ENCODE measurements around the gene ATP6V0A1.
"Not testable (repeated sequence)": the region's sequence is repeated elsewhere in the genome, so short reads cannot be mapped to it uniquely, and the experiment has no call there.

The ATP6V0A1 gene

DNA sequence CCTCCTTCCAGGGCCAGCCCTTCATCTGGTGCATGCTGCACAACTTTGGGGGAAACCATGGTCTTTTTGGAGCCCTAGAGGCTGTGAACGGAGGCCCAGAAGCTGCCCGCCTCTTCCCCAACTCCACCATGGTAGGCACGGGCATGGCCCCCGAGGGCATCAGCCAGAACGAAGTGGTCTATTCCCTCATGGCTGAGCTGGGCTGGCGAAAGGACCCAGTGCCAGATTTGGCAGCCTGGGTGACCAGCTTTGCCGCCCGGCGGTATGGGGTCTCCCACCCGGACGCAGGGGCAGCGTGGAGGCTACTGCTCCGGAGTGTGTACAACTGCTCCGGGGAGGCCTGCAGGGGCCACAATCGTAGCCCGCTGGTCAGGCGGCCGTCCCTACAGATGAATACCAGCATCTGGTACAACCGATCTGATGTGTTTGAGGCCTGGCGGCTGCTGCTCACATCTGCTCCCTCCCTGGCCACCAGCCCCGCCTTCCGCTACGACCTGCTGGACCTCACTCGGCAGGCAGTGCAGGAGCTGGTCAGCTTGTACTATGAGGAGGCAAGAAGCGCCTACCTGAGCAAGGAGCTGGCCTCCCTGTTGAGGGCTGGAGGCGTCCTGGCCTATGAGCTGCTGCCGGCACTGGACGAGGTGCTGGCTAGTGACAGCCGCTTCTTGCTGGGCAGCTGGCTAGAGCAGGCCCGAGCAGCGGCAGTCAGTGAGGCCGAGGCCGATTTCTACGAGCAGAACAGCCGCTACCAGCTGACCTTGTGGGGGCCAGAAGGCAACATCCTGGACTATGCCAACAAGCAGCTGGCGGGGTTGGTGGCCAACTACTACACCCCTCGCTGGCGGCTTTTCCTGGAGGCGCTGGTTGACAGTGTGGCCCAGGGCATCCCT, 84.8 kb downstream of the ATP6V0A1 start:
- DNase-seq = no peak

DNA sequence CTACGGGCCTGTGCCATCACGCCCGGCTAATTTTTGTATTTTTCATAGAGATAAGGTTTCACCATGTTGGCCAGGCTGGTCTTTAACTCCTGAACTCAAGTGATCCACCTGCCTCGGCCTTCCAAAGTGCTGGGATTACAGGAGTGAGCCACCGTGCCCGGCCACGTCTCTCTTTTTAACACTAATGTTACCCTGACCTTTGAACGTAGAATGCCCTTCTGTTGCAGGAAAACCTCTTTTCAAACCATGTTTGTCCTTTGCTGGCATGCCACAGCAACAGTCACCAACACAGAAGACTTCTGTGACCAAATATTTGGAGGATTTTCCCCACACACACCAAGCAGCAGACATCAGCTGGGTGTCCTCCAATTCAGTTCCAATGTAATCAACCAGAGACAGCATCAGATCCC, 86.2 kb downstream of the ATP6V0A1 start:
- DNase-seq = no peak

DNA sequence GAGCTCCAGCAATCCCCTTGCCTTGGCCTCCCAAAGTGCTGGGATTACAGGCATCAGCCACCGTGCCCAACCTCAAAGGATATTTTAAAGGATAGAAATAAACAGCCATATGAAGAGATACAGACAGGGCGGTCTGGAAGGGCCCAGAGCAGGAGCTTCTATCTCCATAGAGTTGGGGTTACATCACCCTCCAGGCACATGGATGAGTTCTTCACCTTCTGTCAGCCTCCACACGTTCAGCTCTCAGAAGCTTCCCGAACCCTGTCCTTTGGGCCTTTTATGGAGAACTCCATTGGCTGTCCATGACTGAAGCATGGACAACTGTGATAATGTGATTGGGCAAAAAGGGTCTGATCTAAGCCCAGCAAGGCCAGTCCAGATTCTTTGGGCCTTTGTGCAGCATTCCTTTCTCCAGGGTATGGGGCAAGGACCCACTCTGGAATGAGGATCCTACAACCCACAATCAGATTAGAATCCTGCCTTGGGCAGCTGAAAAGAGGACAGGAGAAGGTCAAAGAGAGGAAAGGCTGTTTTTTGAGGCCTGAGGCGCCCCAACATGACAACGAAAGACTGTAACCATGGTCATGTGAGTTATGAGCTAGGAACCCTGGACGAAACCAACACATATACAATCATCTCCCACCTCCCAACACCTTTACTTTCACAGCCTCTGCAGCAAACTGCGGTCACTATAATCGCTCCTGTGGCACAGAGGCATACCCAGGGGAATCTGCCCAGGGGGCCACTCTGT, 87.3 kb downstream of the ATP6V0A1 start:
- not testable (repeated sequence) for DNase-seq

DNA sequence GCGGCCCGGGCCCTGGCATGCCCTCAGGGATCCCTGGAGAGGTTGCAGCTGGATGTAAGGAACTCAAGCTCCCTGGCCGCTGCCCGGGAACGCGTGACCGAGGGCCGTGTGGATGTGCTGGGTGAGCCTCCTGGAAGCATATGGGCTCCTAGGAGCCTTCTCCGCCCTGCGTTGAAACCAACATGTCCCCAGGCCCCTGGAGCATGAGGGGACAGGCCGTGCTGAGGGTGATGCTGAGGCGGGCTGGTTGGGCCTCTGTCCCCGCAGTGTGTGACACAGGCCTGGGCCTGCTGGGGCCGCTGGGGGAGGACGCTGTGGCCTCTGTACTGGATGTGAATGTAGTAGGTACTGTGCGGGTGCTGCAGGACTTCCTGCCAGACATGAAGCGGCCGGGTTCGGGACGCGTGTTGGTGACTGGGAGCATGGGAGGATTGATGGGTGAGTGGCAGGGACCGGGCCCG, 88.4 kb downstream of the ATP6V0A1 start:
- DNase-seq = no peak

DNA sequence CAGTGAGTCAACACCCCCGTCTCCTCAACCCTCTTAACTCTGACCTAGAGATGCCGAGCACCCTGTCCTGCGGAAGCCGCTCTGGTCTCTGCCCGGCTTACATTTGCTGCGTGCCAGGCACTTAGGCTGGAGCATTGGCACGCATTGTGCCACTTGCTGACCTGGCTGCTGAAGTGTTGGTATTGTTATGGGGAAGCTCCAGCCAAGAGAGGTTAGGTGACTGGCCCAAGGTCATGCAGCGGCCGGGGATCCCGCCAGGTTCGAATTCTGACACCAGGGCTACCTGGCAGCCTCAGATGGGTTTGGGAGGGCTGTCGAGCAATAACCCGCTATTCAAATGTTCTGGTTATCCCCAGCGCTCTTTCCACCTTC, 89.0 kb downstream of the ATP6V0A1 start:
- DNase-seq = no peak

DNA sequence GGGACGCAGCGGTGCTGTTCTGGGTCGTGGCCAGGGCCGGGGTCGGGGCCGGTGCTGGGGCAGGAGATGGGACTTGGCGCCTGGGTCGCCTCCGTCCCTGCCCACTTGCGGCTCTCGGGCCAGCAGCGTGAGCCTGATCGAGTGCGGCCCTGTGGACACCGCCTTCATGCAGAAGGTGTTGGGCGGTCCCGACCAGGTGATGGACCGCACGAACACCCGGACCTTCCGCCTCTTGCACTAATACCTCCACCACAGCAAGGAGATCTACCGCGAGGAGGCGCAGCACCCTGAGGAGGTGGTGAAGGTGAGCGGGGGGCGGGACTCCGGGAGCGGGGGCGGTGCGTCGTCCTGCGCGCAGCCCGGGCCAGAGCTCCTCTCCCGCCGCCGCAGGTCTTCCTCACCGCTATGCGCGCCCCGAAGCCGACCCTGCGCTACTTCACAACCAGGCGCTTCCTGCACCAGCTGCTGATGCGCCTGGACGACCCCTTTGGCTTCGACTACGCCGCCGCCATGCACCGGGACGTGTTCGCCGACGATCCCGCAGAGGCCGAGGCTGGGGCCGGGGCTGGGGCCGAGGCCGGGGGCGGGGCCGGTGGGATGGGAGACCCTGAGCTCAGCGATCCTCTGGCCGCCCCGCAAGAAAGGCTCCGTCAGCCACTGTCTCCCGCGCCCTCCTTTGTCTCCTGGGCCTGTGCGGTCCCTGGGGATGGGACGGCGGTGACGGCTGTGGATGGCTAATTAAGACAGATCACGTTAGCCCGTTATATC, 89.6 kb downstream of the ATP6V0A1 start:
- peak; percentile 80 to 85 for DNase-seq

DNA sequence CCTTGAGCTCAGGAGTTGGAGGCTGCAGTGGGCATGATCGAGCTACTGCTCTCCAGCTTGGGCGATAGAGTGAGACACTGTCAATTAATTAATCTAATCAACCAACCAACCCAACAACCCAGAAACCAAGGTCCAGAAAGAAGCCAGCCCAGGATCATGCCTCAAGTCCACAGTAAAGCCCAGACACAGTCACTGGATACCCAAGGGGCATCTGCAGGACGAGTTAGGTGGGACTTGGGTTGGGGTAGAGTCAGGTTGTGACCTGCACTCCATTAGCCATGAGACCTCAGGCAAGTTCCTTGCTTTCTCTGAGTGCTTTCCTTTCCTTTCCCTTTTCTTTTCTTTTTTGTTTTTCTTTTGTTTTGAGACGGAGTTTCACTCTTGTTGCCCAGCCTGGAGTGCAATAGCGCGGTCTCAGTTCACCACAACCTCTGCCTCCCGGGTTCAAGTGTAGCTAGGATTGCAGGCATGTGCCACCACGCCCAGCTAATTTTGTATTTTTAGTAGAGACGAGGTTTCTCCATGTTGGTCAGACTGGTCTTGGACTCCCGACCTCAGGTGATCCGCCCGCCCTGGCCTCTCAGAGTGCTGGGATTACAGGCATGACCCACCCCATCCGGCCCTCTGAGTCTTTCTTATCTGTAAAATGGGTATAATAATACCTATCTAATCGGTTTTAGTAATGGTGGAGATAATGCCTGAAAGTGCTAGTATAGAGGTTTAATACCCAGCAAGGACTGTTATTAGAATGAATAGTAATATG, 90.5 kb downstream of the ATP6V0A1 start:
- DNase-seq = no peak

DNA sequence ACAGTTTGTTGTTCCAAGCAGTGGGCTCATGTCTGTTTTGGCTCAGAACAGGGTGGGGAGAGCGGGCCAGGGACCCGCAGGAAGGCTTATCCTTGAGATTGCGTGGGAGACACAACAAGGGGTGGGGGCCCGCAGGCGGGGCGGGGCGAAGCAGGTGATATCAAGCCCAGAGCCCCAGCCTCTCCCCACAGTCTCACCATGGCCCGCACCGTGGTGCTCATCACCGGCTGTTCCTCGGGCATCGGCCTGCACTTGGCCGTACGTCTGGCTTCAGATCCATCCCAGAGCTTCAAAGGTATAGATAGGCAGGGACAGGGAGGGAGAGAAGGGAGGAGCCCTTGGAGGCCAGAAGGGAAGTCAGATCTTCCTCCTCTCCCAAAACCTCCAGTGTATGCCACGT, 94.1 kb downstream of the ATP6V0A1 start, which contains the start of gene HSD17B1:
Gene HSD17B1 (plus strand): TSS at position 188 of the 400 bp plus-strand sequence. CDS start 11 bp downstream, at position 199.
- DNase-seq = not testable (repeated sequence)

DNA sequence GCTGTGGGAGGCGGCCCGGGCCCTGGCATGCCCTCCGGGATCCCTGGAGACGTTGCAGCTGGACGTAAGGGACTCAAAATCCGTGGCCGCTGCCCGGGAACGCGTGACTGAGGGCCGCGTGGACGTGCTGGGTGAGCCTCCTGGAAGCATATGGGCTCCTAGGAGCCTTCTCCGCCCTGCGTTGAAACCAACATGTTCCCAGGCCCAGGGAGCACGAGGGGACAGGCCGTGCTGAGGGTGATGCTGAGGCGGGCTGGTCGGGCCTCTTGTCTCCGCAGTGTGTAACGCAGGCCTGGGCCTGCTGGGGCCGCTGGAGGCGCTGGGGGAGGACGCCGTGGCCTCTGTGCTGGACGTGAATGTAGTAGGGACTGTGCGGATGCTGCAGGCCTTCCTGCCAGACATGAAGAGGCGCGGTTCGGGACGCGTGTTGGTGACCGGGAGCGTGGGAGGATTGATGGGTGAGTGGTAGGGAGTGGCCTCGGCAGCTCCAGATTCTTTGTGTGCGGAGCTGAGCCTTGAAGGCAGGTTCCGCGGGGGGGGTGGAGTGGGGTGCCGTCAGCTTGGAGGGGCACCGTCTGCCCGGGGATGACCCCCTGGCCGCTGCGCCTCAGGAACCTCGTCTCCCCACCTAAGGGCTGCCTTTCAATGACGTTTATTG, 94.6 kb downstream of the ATP6V0A1 start:
- DNase-seq = no peak

DNA sequence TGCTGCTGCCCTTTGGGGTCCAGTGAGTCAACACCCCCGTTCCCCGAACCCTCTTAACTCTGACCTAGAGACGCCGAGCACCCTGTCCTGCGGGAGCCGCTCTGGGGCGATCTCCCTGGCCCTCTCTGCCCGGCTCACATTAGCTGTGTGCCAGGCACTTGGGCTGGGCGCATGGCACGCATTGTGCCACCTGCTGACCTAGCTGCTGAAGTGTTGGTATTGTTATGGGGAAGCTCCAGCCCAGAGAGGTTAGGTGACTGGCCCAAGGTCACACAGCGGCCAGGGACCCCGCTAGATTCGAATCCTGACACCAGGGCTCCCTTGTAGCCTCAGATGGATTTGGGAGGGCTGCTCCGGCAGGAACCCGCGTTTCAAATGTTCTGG, 95.2 kb downstream of the ATP6V0A1 start:
- DNase-seq = peak in 1 of 2 experiments; percentile 26

DNA sequence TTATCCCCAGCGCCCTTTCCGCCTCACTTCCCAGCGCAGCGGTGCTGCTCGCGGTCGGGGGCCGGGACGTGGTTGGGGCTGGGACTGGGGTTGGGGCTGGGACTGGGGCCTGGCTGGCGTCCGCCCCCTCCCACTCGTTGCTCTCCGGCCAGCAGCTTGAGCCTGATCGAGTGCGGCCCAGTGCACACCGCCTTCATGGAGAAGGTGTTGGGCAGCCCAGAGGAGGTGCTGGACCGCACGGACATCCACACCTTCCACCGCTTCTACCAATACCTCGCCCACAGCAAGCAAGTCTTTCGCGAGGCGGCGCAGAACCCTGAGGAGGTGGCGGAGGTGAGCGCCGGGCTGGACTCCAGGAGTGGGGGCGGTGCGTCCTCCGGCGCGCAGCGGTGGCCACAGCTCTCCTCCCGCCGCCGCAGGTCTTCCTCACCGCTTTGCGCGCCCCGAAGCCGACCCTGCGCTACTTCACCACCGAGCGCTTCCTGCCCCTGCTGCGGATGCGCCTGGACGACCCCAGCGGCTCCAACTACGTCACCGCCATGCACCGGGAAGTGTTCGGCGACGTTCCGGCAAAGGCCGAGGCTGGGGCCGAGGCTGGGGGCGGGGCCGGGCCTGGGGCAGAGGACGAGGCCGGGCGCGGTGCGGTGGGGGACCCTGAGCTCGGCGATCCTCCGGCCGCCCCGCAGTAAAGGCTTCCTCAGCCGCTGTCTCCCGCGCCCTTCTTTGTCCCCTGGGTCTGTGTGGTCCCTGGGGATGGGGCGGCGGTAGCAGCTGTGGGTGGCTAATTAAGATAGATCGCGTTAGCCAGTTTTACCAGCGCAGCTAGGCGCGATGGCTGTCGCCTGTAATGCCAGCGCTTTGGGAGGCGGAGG, 95.8 kb downstream of the ATP6V0A1 start:
- DNase-seq = peak; percentile 76 to 88

DNA sequence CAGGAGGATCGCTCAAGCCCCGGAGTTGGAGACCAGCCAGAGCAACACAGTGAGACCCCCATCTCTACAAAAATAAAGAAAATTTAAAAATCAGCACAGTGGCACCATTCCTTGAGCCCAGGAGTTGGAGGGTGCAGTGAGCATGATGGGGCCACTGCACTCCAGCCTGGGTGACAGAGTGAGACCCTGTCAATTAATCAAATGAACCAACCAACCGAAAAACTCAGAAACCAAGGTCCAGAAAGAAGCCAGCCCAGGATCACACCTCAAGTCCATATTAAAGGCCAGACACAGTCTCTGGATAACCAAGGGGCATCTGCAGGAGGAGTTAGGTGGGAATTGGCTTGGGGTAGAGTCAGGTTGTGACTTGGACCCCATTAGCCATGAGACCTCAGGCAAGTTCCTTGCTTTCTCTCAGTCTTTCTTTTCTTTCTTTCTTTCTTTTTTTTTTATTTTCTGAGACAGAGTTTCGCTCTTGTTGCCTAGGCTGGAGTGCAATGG, 96.5 kb downstream of the ATP6V0A1 start:
- DNase-seq = no peak

DNA sequence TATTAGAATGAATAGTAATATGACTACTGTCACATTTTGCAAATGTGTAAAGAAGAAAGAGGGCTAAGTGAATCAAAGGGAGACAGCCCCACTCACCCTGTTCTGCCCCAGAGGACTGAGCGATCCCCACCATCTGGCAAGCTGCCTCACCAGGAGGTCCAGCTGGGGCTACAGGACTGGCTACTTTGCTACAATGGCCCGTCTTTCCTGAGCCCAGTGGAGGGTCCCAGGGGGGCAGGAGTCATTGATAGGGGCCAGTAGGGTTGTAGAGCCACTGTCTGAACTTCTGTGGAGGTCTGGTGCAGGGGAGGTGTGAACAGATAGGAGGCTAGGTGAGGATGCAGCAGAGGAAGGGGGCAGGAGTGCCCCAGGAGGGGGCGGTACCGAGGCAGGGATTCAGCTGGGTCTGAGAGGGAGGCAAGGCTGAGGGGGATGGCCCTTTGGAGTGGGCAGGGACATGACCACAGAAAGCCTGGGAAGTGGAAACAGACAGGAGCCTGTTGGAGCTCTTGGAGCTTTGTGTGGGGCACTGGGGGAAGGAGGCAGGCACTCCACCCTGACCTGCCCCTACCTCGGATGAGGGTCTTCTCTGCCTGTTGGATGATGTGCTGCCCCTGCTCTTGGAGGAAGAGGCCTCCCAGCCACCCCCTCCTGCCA, 97.4 kb downstream of the ATP6V0A1 start:
- DNase-seq = not testable (repeated sequence)

DNA sequence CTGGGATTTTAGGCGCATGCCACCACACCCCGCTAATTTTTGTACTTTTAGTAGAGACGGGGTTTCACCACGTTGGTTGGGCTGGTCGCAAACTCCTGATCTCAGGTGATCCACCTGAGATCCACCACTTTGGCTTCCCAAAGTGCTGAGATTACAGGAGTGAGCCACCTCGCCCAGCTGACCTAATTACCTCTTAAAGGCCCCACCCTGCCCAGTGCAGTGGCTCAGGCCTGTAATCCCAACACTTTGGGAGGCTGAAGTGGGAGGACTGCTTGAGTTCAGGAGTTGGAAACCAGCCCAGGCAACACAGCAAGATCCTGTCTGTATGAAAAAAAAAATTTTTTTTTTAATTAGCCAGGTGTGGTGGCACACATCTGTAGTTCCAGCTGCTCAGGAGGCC, 100.4 kb downstream of the ATP6V0A1 start:
- no peak for DNase-seq

DNA sequence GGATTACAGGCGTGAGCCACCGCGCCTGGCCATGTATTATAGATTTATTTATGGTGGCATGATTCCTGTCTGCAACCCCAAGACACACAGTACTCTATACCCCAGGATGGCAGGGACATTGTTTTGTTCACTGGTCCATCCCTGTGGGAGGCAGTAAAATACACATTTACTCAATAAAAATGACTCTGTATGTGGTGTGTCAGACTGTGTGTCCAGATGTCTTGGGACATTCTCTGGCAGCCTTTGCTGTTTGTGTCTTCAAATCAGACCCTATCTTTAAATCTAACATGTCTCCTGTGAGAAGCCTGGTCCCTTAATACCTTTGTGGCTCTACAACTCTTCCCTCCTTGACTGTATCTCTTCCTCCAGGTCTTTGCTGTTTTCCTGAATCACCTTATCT, 101.6 kb downstream of the ATP6V0A1 start:
- no peak for DNase-seq

DNA sequence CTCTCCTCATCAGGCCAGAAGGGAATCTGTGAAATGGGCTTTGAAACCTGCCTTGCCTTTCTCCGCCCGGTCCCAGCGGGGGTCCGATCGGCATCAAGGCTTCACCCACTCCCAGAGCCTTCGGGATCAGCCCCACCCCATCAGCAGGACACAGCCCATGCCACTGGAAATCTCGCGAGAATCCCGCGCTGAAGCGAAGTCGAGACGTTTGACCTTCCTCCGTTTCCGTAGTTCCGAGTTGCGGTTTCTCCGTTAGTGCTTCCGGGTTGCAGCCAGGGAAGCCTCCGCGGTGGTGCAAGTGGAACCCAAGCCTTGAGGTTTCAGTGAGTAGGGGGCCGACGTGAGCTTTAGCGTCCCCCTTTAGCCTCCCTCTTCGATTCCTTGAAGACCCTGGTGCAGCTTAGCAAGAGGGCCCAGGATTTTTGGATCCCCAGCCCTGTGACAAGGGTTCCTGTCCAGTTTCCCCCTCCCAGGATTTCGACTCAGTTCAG, 103.3 kb downstream of the ATP6V0A1 start, which contains the start of gene COASY:
Gene COASY (plus strand): TSS at position 252 of the 491 bp plus-strand sequence. CDS start 475 bp downstream, outside the sequence.
- DNase-seq = peak; percentile 98 to 99

DNA sequence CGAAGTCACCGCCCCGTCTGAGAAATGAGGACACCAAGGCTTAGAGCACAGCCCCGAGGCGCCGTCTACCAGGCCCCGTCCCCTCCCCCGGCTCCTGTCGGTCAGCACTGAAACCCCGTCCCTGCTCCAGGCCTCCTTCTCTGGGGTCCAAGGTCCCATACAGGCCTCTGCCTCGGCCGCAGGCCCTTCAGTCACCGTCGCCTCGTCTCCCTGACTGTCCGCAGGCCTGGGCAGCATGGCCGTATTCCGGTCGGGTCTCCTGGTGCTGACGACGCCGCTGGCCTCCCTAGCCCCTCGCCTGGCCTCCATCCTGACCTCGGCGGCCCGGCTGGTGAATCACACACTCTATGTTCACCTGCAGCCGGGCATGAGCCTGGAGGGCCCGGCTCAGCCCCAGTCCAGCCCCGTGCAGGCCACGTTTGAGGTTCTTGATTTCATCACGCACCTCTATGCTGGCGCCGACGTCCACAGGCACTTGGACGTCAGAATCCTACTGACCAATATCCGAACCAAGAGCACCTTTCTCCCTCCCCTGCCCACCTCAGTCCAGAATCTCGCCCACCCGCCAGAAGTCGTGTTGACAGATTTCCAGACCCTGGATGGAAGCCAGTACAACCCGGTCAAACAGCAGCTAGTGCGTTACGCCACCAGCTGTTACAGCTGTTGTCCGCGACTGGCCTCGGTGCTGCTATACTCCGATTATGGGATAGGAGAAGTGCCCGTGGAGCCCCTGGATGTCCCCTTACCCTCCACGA, 103.9 kb downstream of the ATP6V0A1 start:
- DNase-seq = peak in 1 of 2 experiments; percentile 53

DNA sequence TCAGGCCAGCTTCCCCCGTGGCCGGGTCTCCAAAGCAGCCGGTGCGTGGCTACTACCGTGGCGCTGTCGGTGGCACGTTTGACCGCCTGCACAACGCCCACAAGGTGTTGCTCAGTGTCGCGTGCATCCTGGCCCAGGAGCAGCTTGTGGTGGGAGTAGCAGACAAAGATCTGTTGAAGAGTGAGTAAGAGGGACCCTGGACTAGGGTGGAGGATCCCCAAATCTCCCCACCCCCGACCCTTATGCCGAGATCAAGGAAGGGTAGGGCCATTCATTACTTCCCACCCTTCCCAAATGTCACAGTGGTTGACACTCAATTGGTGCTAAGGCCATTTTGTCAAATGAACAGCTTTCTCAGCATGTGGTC, 104.4 kb downstream of the ATP6V0A1 start:
- no peak for DNase-seq

DNA sequence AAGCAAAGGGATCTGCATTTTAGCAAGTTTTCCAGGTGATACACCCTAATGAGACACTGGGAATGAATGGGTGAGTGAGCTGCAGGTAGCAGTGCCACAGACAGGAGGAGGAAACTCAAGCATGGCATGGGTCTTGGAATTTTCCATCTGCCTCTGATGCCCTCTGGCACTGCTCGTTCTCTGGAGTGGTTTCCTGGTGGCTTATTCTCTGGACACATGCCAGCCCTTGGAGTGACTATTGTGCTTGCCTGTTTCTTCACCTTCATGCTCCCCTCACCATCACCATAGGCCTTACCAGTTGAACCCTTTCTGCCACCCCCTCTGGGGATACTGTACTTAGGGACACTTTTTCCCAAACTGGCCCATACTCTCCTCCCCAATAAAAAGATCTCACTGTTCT, 104.9 kb downstream of the ATP6V0A1 start:
- peak in 1 of 2 experiments; percentile 35 for DNase-seq
